ENCODE data around the gene PHLDB1.

Gene PHLDB1

DNA sequence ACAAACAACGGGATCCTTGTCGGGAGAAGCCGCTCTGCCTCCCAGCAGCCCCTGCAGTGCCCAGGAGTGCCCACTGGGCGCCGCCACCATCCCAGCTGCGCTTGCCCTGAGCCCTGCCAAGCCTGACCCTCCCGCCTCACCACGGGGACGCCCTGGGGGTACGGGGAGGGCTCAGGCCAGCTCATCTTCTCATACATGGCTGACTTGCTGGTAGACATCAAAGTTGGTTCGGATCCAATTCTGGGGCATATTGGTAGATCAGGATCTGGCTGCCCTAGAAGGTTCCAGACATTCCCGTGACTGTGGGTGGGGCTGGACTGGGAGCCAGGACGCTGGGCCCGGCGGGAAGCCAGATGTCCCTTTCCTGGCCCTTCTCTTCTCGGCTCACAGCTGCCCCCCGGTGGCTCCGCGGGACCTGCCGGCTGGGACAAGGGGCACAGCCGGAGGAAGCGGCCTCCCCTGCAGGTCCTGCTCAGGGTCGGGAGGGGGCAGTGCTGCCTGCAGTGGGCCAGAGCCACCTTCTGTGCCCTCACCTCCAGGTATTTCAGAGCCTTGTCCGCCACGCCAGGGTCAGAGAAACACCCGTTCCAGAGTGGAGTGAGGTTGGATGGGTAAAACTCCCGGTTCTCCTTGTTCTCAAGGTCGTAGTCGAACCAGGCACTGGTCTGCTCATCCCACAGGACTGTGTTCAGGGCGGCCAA lies 82.6 kb downstream of the PHLDB1 start:
- H3K27ac ChIP-seq (ENCODE audit: low read length, poor library complexity, severe bottlenecking): no peak overlapping the region
- no peaks in the 10 kb centered on the region for H3K27me3 ChIP-seq (ENCODE audit: control insufficient read depth in 1 of 2, insufficient read depth in 1 of 2, low read length in 2 of 2)
- H3K9me3 ChIP-seq (ENCODE audit: control insufficient read depth, low read length): no peaks in the 10 kb centered on the region
- H3K9ac ChIP-seq (ENCODE audit: low read length): peak overlapping the region; percentile 75
- H3K18ac ChIP-seq (ENCODE audit: low read depth in 1 of 2, low read length in 2 of 2): peak overlapping the region; percentile 53 to 76
- no peak overlapping the region for H3K23ac ChIP-seq (ENCODE audit: low read length in 2 of 2)
- peak overlapping the region in 1 of 2 experiments; percentile 91 for H2BK12ac ChIP-seq (ENCODE audit: low read length in 2 of 2)
- WGBS: 10% methylated on average over 30 of the region's 30 CpGs
- H2BK15ac ChIP-seq (ENCODE audit: low read depth, poor library complexity, severe bottlenecking): no peak overlapping the region
- H3K4ac ChIP-seq (ENCODE audit: low read depth in 1 of 2, low read length in 2 of 2): peak overlapping the region in 1 of 2 experiments; percentile 49
- no peak overlapping the region for H2BK5ac ChIP-seq (ENCODE audit: low read depth, low read length, poor library complexity, severe bottlenecking)
- H3K4me1 ChIP-seq (ENCODE audit: control insufficient read depth, insufficient read depth, low read depth, low read length): peaks cover 17% of the 10 kb centered on the region
- H2AK5ac ChIP-seq (ENCODE audit: low read length, severe bottlenecking): no peak overlapping the region
- H3K4me2 ChIP-seq (ENCODE audit: low read length, poor library complexity, severe bottlenecking): peak overlapping the region; percentile 73
- H3K36me3 ChIP-seq (ENCODE audit: control insufficient read depth in 1 of 2, insufficient read depth in 2 of 2, low read depth in 1 of 2, low read length in 2 of 2): no peaks in the 10 kb centered on the region
- H3K4me3 ChIP-seq (ENCODE audit: insufficient read depth in 1 of 2, low read depth in 1 of 2, low read length in 2 of 2): peak overlapping the region in 1 of 2 experiments; percentile 71
- H4K8ac ChIP-seq (ENCODE audit: low read length): peak overlapping the region; percentile 84
- peak; percentile 88 for DNase-seq
- H3K14ac ChIP-seq (ENCODE audit: low read length in 2 of 2): no peak overlapping the region
- no peaks in the 10 kb centered on the region for H3K79me1 ChIP-seq (replicated peaks; ENCODE audit: low read length, poor library complexity, severe bottlenecking)
- H2AFZ ChIP-seq (ENCODE audit: low read depth, low read length): peak overlapping the region; percentile 76
- no peak overlapping the region for H2BK120ac ChIP-seq (ENCODE audit: low read depth, low read length)
- peak overlapping the region; percentile 72 for H4K91ac ChIP-seq (ENCODE audit: low read length)

DNA sequence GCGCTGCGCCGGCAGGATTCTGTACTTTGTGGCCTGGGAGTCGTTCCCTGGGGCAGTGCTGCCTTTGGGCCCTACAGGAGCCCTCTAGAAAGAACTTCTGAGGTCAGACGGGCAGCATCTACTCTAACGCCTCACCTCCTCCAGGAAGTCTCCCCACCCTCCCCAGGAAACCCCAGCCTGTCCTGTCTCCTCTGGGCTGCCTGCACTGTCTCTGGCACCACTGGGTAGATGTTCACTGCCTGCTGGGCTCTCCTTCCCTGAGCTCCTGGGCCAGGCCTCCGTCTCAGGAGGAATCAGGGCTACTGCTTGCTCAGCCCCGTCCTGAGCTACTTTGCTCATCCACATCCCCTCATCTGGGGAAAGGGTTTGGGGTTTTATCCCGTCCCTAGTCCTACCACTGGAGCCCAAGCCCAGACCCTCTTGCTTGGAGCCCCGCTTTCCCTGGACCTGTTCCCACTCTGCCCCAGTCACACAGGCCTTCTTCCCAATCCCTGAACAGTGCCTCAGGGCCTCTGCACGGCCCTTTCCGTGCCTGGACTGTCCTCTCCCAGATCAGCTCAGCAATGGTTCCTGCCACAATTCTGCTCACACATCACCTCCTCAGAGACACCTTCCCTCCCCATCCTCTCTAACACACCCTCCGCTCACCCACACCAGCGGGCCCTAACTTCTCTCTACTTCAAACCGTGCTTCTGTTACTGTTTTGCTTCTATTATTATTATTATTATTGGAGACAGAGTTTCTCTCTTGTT lies 83.3 kb downstream of the PHLDB1 start:
- Histone ChIP-seq H4K91ac (ENCODE audit: low read length) (no peak overlapping the region), H3K9me3 (ENCODE audit: control insufficient read depth, low read length) (no peaks in the 10 kb centered on the region), H3K4me3 (ENCODE audit: insufficient read depth in 1 of 2, low read depth in 1 of 2, low read length in 2 of 2) (no peak overlapping the region), H3K4me1 (ENCODE audit: control insufficient read depth, insufficient read depth, low read depth, low read length) (peaks cover 17% of the 10 kb centered on the region), H3K27ac (ENCODE audit: low read length, poor library complexity, severe bottlenecking) (no peak overlapping the region), H3K18ac (ENCODE audit: low read depth in 1 of 2, low read length in 2 of 2) (no peak overlapping the region), H2BK12ac (ENCODE audit: low read length in 2 of 2) (no peak overlapping the region), H3K36me3 (ENCODE audit: control insufficient read depth in 1 of 2, insufficient read depth in 2 of 2, low read depth in 1 of 2, low read length in 2 of 2) (no peaks in the 10 kb centered on the region), H3K27me3 (ENCODE audit: control insufficient read depth in 1 of 2, insufficient read depth in 1 of 2, low read length in 2 of 2) (no peaks in the 10 kb centered on the region), H2BK15ac (ENCODE audit: low read depth, poor library complexity, severe bottlenecking) (no peak overlapping the region), H3K9ac (ENCODE audit: low read length) (peak overlapping the region; percentile 75), H2BK120ac (ENCODE audit: low read depth, low read length) (no peak overlapping the region), H3K23ac (ENCODE audit: low read length in 2 of 2) (no peak overlapping the region), H3K14ac (ENCODE audit: low read length in 2 of 2) (no peak overlapping the region), H2BK5ac (ENCODE audit: low read depth, low read length, poor library complexity, severe bottlenecking) (no peak overlapping the region), H2AFZ (ENCODE audit: low read depth, low read length) (peak overlapping the region; percentile 36), H3K4ac (ENCODE audit: low read depth in 1 of 2, low read length in 2 of 2) (peak overlapping the region in 1 of 2 experiments; percentile 24), H2AK5ac (ENCODE audit: low read length, severe bottlenecking) (peak overlapping the region; percentile 47), H4K8ac (ENCODE audit: low read length) (peak overlapping the region; percentile 31), H3K4me2 (ENCODE audit: low read length, poor library complexity, severe bottlenecking) (no peak overlapping the region), H3K79me1 (replicated peaks; ENCODE audit: low read length, poor library complexity, severe bottlenecking) (no peaks in the 10 kb centered on the region)
- 89% methylated on average over 12 of the region's 15 CpGs for WGBS
- no peak for DNase-seq

DNA sequence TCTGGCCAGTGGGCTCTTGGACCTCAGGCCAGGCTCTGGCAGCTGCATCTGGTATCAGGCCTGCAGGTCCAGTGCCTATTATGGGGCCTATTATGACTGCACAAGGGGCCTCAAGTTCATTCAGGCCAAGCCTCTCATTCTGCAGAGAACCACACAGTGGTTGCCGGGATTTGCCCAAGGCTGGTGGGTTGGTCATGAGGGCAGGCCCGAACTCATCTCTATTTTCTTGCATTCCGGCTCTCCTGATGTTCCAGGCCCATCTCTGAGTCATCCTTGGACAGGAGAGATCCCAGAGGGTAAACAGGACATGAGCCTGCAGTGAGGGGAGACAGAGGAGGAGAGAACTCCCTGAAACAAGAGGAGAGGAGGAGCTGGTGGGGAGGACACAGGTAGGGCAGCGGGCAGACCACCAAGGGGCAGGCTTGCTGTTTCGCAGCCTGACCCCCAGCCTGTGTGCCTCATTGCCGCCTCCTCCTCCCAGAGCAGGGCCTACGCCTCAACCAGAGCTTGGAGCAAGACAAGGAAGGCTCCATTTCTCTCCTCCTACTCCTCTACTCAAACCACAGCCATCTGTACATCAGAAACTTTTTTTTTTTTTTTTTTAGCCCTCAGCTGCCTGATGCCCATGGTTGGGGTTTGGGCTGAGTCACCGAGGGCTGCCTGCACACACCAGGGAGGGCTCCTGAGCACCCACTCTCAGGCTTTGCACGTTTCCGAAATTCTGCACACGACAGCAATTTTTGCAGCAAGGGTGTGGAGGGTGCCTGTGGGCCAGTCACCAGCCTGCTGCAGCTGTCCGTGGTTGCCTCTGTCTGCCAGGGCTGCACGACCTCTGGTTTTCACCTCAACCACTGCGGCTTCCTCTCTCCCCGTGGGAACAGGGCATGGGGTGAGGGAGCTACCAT lies 84.8 kb downstream of the PHLDB1 start:
- Histone ChIP-seq H4K91ac (ENCODE audit: low read length) (no peak overlapping the region), H3K9me3 (ENCODE audit: control insufficient read depth, low read length) (no peaks in the 10 kb centered on the region)

More for the DNA sequence above, 84.8 kb downstream of the PHLDB1 start:
- Histone ChIP-seq H3K27ac (ENCODE audit: low read length, poor library complexity, severe bottlenecking) (no peak overlapping the region), H3K4ac (ENCODE audit: low read depth in 1 of 2, low read length in 2 of 2) (no peak overlapping the region), H2AFZ (ENCODE audit: low read depth, low read length) (peak overlapping the region; percentile 60), H3K23ac (ENCODE audit: low read length in 2 of 2) (peak overlapping the region in 1 of 2 experiments; percentile 19), H3K18ac (ENCODE audit: low read depth in 1 of 2, low read length in 2 of 2) (peak overlapping the region; percentile 53 to 73), H2BK12ac (ENCODE audit: low read length in 2 of 2) (peak overlapping the region in 1 of 2 experiments; percentile 54), H3K14ac (ENCODE audit: low read length in 2 of 2) (peak overlapping the region in 1 of 2 experiments; percentile 63), H2BK120ac (ENCODE audit: low read depth, low read length) (no peak overlapping the region), H3K9ac (ENCODE audit: low read length) (peak overlapping the region; percentile 15), H3K27me3 (ENCODE audit: control insufficient read depth in 1 of 2, insufficient read depth in 1 of 2, low read length in 2 of 2) (peaks cover 0 to 4% of the 10 kb centered on the region in 2 experiments), H3K4me2 (ENCODE audit: low read length, poor library complexity, severe bottlenecking) (no peak overlapping the region), H3K79me1 (replicated peaks; ENCODE audit: low read length, poor library complexity, severe bottlenecking) (no peaks in the 10 kb centered on the region), H3K36me3 (ENCODE audit: control insufficient read depth in 1 of 2, insufficient read depth in 2 of 2, low read depth in 1 of 2, low read length in 2 of 2) (no peaks in the 10 kb centered on the region), H3K4me3 (ENCODE audit: insufficient read depth in 1 of 2, low read depth in 1 of 2, low read length in 2 of 2) (no peak overlapping the region), H2BK5ac (ENCODE audit: low read depth, low read length, poor library complexity, severe bottlenecking) (no peak overlapping the region), H2BK15ac (ENCODE audit: low read depth, poor library complexity, severe bottlenecking) (no peak overlapping the region), H4K8ac (ENCODE audit: low read length) (peak overlapping the region; percentile 71), H3K4me1 (ENCODE audit: control insufficient read depth, insufficient read depth, low read depth, low read length) (peaks cover 17% of the 10 kb centered on the region), H2AK5ac (ENCODE audit: low read length, severe bottlenecking) (no peak overlapping the region)
- DNase-seq: peak; percentile 64
- WGBS: 78% methylated on average over 14 of the region's 15 CpGs

Data from mesenchymal stem cell (in vitro differentiated cells and primary cell).